Bronchial epithelial cell (primary cell): Measurements from ENCODE around the gene NSG2. TPM values are rescaled to one million over a fixed set of nuclear protein-coding genes. Genes with fewer than 3 reads are reported as not detected.

Experiments used
- DNase-seq: peaks from one replicate; pipeline ENCODE4 v3.0.0-alpha.2; 2010; ENCODE audit warnings: low read depth
- FAIRE-seq: peaks from 2 replicates; lab custom pipeline; 2011; peaks lifted over from hg19 to GRCh38; lab: Jason Lieb, UNC
- H3K27me3 ChIP-seq: 2 replicates; pipeline ENCODE4 v1.5.1; 2011; ENCODE audit warnings: low read length; ENCODE audit not compliant: control insufficient read depth, insufficient read depth
- H3K36me3 ChIP-seq: 2 replicates; pipeline ENCODE4 v1.5.1; 2011; ENCODE audit warnings: low read length; ENCODE audit not compliant: control insufficient read depth, insufficient read depth
- H3K4me3 ChIP-seq: 2 replicates; pipeline ENCODE4 v1.5.1; 2011; ENCODE audit warnings: mild to moderate bottlenecking, low read depth, low read length, control low read depth
- CTCF ChIP-seq: IDR thresholded peaks from 2 replicates; pipeline ENCODE4 v1.5.1; 2011; ENCODE audit warnings: mild to moderate bottlenecking, moderate library complexity, low read length, control low read depth, inconsistent platforms; ENCODE audit not compliant: insufficient read depth, severe bottlenecking
- total RNA-seq: library from RNA; depleted of rRNA; stranded (reverse); fragments of >200 nt; gene quantifications from 2 replicates; pipeline ENCODE4 v1.2.1, GENCODE V29; 2014

Gene NSG2
- total RNA-seq, 1 donor from 2014 or later = not detected

- Histone ChIP-seq H3K4me3 (no peak overlapping the region), H3K36me3 (no peaks in the 10 kb centered on the region), H3K27me3 (no peaks in the 10 kb centered on the region)
- no peak for TF ChIP-seq CTCF
- DNase-seq (no peak), FAIRE-seq (no peak)
Measured at GRCh38 chr5:174118823-174119467, 73.4 kb downstream of the NSG2 start.

- no peak for TF ChIP-seq CTCF
- Histone ChIP-seq H3K36me3 (no peaks in the 10 kb centered on the region), H3K4me3 (no peak overlapping the region), H3K27me3 (no peaks in the 10 kb centered on the region)
- DNase-seq (no peak), FAIRE-seq (no peak)
Measured at GRCh38 chr5:174119468-174119881, 74.0 kb downstream of the NSG2 start.

- Histone ChIP-seq H3K36me3 (no peaks in the 10 kb centered on the region), H3K4me3 (no peak overlapping the region), H3K27me3 (no peaks in the 10 kb centered on the region)
- DNase-seq (no peak), FAIRE-seq (no peak)
- TF ChIP-seq CTCF = no peak
Measured at GRCh38 chr5:174120401-174121005, 75.0 kb downstream of the NSG2 start.

- no peak overlapping the region for H3K4me3 ChIP-seq
- no peak for TF ChIP-seq CTCF
- FAIRE-seq (no peak), DNase-seq (no peak)
- H3K27me3 ChIP-seq = no peaks in the 10 kb centered on the region
- H3K36me3 ChIP-seq = no peaks in the 10 kb centered on the region
Measured at GRCh38 chr5:174134545-174134944, 89.0 kb downstream of the NSG2 start.

GRCh38 chr5:174139623-174140022, 94.1 kb downstream of the NSG2 start:
- Histone ChIP-seq H3K27me3 (no peaks in the 10 kb centered on the region), H3K36me3 (no peaks in the 10 kb centered on the region), H3K4me3 (no peak overlapping the region)
- TF ChIP-seq CTCF = no peak
- FAIRE-seq (no peak), DNase-seq (no peak)
